Gastroesophageal sphincter (tissue), 4 donors: ENCODE results near the gene ERP44. TPM values are rescaled to one million over a fixed set of nuclear protein-coding genes. Genes with fewer than 3 reads are reported as not detected.

Source experiments
- ATAC-seq: fragments of 150-250 bp; one replicate; pipeline ENCODE4 v1.9.1; 2016; ENCODE audit warnings: mild to moderate bottlenecking, moderate library complexity
- H3K27ac ChIP-seq, 4 donors: fragments of 200-600 bp; sonication (generic) in 3 of 4; 1 replicate in 3 of 4; 2 replicates in 1 of 4; pipeline ENCODE4 v1.5.1; 2016 to 2019
- H3K27me3 ChIP-seq: fragments of 200-600 bp; sonication (generic); one replicate; pipeline ENCODE4 v1.5.1; 2019
- H3K36me3 ChIP-seq, 2 donors: fragments of 200-600 bp; sonication (generic); one replicate each; pipeline ENCODE4 v1.5.1; 2019; ENCODE audit warnings: control low read depth in 1 of 2
- H3K4me1 ChIP-seq, 3 donors: fragments of 200-600 bp; sonication (generic); 1 replicate in 2 of 3; 2 replicates in 1 of 3; pipeline ENCODE4 v1.5.1; 2016 to 2019; ENCODE audit warnings: control low read depth in 2 of 3
- H3K4me3 ChIP-seq, 2 donors: fragments of 200-600 bp; sonication (generic); one replicate each; pipeline ENCODE4 v1.5.1; 2019; ENCODE audit warnings: mild to moderate bottlenecking in 1 of 2, moderate library complexity in 1 of 2
- H3K9me3 ChIP-seq, 3 donors: fragments of 200-600 bp; sonication (generic); one replicate each; pipeline ENCODE4 v1.5.1; 2017 to 2019; ENCODE audit warnings: control low read depth in 2 of 3
- EP300 ChIP-seq: sonication (generic); formaldehyde crosslinking; IDR thresholded peaks from one replicate; pipeline ENCODE4 v1.6.1; 2017; ENCODE audit warnings: antibody characterized with exemption, mild to moderate bottlenecking
- POLR2A ChIP-seq, 2 donors: fragments of 450-650 bp; IDR thresholded peaks; one replicate each; pipeline ENCODE4 v1.6.1; 2017; ENCODE audit warnings: antibody characterized with exemption in 2 of 2, mild to moderate bottlenecking in 2 of 2, moderate library complexity in 1 of 2
- POLR2AphosphoS5 ChIP-seq: sonication (generic); formaldehyde crosslinking; IDR thresholded peaks from one replicate; pipeline ENCODE4 v1.6.1; 2017; ENCODE audit warnings: antibody characterized with exemption
- WGBS, 2 donors: methylation state at CpG; one replicate each; pipeline ENCODE4 v1.1.5; 2018; ENCODE audit warnings: low coverage in 1 of 2; 5-methylcytosine and 5-hydroxymethylcytosine counted together
- small RNA-seq, 4 donors: library from RNA; depleted of rRNA; stranded (forward); fragments of <200 nt; gene quantifications; one replicate each; pipeline ENCODE3, GENCODE V24; 2016
- total RNA-seq, 4 donors: library from RNA; depleted of rRNA; stranded (reverse); fragments of >200 nt; gene quantifications; one replicate each; pipeline ENCODE4 v1.1.0, GENCODE V29; 2016
- TF ChIP-seq, protein P1 (sequence below), 4 experiments: fragments of 200-600 bp in 2 of 4; fragments of 450-650 bp in 2 of 4; sonication (generic) in 1 of 4; IDR thresholded peaks; one replicate each; pipeline ENCODE4 v1.5.1; 2017 to 2019; ENCODE audit warnings: antibody characterized with exemption in 4 of 4, mild to moderate bottlenecking in 2 of 4, moderate library complexity in 2 of 4

Gene ERP44
- total RNA-seq, 4 donors from 2014 or later = 13.7 to 19.2 (median 13.8) TPM

DNA sequence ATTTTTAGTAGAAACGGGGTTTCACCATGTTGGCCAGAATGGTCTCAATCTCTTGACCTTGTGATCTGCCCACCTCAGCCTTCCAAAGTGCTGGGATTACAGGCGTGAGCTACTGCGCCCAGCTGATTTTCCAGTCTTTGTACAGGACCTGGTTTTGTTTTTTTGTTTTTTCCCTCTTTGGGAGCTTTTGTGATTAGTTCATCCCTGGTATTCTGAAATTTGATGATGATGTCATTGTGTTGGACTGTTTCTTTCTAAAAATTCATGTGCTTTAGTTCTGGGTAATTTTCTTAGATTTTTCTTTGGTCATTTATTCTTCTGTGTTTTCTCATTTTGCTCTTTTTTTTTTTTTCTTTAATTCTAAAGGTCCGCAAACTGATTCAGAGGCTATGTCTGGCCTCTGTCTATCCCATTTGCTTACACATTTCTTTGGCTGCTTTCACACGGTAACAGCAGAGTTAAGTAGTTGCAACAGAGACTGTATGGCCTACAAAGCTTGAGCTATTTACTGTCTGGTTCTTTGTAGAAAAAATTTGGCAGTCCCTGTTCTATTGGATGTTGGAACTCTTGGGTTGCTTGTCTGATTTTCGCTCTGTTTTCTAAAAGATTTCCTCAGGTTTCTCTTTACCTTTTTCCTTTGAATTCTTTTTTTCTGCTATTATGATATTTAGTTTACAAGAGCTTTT lies 167.5 kb downstream of the ERP44 start:
- H3K4me3 ChIP-seq = no peak overlapping the region
- 89 to 98% methylated on average over 3 to 6 of the region's 6 CpGs for WGBS, 2 donors
- peaks cover 0 to 39% of the 10 kb centered on the region in 2 donors for H3K36me3 ChIP-seq
- H3K27ac ChIP-seq = no peak overlapping the region
- no peaks in the 10 kb centered on the region for H3K27me3 ChIP-seq
- no peak for ATAC-seq
- H3K9me3 ChIP-seq = peaks cover 0 to 8% (median 0%) of the 10 kb centered on the region in 3 donors
- TF ChIP-seq POLR2A (IDR thresholded peaks at IDR 0.05) (no peak), POLR2AphosphoS5 (no peak), EP300 (no peak)
- H3K4me1 ChIP-seq = peaks cover 0 to 7% (median 0%) of the 10 kb centered on the region in 3 donors

DNA sequence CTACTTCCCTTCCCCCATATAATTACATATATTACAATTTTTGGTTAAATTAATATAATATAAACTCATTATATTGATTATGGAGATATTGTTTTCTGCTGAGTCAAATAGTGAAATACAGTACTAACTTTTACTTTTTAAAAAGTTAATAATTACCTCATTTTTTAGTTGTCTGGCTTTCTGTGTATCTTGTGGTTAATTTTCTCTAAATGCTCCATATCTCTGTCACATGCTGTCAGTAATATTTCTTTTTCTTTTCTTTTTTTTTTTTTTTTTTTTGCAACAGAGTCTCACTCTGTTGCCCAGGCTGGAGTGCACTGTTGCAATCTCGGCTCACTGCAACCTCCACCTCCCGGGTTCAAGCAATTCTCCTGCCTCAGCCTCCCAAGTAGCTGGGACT lies 169.1 kb downstream of the ERP44 start:
- H3K27me3 ChIP-seq = no peaks in the 10 kb centered on the region

More for the DNA sequence above, 169.1 kb downstream of the ERP44 start:
- Histone ChIP-seq H3K27ac (no peak overlapping the region), H3K9me3 (peaks cover 0 to 25% (median 0%) of the 10 kb centered on the region in 3 donors), H3K4me1 (no peaks in the 10 kb centered on the region), H3K4me3 (no peak overlapping the region), H3K36me3 (peaks cover 0 to 46% of the 10 kb centered on the region in 2 donors)
- ATAC-seq = no peak
- 100% methylated on average over 1 of the region's 2 CpGs; no CpG with 5 or more reads in 1 of the 2 donors for WGBS, 2 donors
- TF ChIP-seq EP300 = no peak
- no peak for TF ChIP-seq POLR2AphosphoS5
- TF ChIP-seq, protein P1, sequence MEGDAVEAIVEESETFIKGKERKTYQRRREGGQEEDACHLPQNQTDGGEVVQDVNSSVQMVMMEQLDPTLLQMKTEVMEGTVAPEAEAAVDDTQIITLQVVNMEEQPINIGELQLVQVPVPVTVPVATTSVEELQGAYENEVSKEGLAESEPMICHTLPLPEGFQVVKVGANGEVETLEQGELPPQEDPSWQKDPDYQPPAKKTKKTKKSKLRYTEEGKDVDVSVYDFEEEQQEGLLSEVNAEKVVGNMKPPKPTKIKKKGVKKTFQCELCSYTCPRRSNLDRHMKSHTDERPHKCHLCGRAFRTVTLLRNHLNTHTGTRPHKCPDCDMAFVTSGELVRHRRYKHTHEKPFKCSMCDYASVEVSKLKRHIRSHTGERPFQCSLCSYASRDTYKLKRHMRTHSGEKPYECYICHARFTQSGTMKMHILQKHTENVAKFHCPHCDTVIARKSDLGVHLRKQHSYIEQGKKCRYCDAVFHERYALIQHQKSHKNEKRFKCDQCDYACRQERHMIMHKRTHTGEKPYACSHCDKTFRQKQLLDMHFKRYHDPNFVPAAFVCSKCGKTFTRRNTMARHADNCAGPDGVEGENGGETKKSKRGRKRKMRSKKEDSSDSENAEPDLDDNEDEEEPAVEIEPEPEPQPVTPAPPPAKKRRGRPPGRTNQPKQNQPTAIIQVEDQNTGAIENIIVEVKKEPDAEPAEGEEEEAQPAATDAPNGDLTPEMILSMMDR (IDR thresholded peaks at IDR 0.05) = no peak
- TF ChIP-seq POLR2A (IDR thresholded peaks at IDR 0.05) = no peak

Small RNA genes within 50 kb of the gene (small RNA-seq; reads per million reads assigned to genes)
- 0 reads per million in 4 donors for gene RN7SL75P

Other genes starting within 250 kb of the ERP44 start
- 10 to 100 TPM; 42.4 to 52.3 (median 47.3) TPM for gene STX17, start 192.3 kb downstream of the ERP44 start, total RNA-seq
- gene INVS, start 243 bp upstream of the ERP44 start, total RNA-seq = 10 to 100 TPM; 18.3 to 35.0 (median 25.6) TPM